Neuron (in vitro differentiated cells): ENCODE data around the gene MT1F.
"Not testable (repeated sequence)": the region's sequence is repeated elsewhere in the genome, so short reads cannot be mapped to it uniquely, and the experiment has no call there.

ENCODE experiments used
- H2AFZ ChIP-seq: one replicate; pipeline ENCODE4 v1.6.1; 2013; ENCODE audit warnings: low read depth, mild to moderate bottlenecking, inconsistent platforms, low read length, moderate library complexity
- H3K27me3 ChIP-seq: one replicate; pipeline ENCODE4 v1.6.1; 2013; ENCODE audit warnings: low read length; ENCODE audit not compliant: insufficient read depth
- H3K36me3 ChIP-seq: one replicate; pipeline ENCODE4 v1.6.1; 2013; ENCODE audit warnings: low read length; ENCODE audit not compliant: insufficient read depth
- H3K4me1 ChIP-seq: one replicate; pipeline ENCODE4 v1.6.1; 2013; ENCODE audit warnings: low read length; ENCODE audit not compliant: insufficient read depth
- H3K4me3 ChIP-seq: 2 replicates; pipeline ENCODE4 v1.5.1; 2013; ENCODE audit warnings: mild to moderate bottlenecking, low read length, moderate library complexity
- H3K9me3 ChIP-seq: one replicate; pipeline ENCODE4 v1.6.1; 2013; ENCODE audit warnings: low read length

Gene MT1F

DNA sequence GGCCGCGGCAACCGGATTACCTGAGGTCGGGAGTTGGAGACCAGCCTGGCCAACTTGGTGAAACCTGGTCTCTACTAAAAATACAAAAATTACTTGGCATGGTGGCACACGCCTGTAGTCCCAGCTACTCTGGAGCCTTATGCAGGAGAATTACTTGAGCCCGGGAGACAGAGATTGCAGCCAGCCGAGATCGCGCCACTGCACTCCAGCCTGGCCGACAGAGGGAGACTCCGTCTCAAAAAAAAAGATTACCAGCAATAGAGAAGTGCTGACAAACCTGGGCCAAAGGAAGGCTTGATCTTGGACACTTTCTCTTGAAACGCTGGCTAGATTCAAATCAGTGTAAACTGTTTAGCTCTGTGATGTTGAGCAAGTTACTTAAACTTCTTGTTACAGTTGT is 16.2 kb downstream of the MT1F start:
- Histone ChIP-seq H3K27me3 (peaks cover 87% of the 10 kb centered on the region), H3K4me1 (no peaks in the 10 kb centered on the region), H2AFZ (no peak overlapping the region), H3K9me3 (no peaks in the 10 kb centered on the region), H3K36me3 (no peaks in the 10 kb centered on the region), H3K4me3 (no peak overlapping the region)

DNA sequence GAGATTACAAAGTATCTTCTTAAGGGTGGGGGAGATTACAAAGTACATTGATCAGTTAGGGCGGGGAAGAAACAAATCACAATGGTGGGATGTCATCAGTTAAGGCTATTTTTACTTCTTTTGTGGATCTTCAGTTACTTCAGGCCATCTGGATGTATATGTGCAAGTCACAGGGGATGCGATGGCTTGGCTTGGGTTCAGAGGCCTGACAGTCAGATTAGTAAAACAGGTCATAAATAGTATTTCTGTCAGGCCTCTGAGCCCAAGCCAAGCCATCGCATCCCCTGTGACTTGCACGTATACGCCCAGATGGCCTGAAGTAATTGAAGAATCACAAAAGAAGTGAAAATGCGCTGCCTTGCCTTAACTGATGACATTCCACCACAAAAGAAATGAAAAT is 16.8 kb downstream of the MT1F start:
- not testable (repeated sequence) for H2AFZ ChIP-seq, H3K4me3 ChIP-seq, H3K9me3 ChIP-seq, H3K4me1 ChIP-seq, H3K36me3 ChIP-seq
- peaks cover 83% of the 10 kb centered on the region for H3K27me3 ChIP-seq

DNA sequence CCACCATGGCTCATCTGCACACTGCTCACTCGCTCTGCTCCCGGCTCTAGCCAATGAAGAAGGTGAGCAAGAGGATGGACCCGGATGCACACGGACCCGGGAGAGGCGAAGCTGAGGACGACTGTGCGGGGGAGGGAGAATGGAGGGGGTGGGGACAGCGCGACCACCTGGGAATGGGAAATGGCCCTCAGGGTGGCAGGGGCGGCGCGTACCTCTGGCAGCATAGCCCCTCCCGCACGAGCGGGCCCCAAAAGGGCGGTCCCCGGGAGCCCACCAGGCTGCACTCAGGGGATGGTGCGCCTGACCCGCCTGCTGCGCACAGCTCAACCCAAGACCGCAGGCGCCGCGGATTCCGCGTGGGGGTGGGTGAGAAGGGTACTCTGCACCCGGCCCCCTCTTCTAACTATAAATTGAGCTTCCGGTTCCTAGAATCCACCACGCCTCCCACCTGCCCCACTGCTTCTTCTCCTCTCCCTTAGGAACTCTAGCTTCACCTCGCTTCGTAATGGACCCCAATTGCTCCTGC is 18.0 kb downstream of the MT1F start:
- peaks cover 72% of the 10 kb centered on the region for H3K27me3 ChIP-seq
- peaks cover 2% of the 10 kb centered on the region for H3K4me1 ChIP-seq
- H3K36me3 ChIP-seq, result no peaks in the 10 kb centered on the region
- H2AFZ ChIP-seq, result no peak overlapping the region
- no peak overlapping the region for H3K4me3 ChIP-seq
- H3K9me3 ChIP-seq, result no peaks in the 10 kb centered on the region

DNA sequence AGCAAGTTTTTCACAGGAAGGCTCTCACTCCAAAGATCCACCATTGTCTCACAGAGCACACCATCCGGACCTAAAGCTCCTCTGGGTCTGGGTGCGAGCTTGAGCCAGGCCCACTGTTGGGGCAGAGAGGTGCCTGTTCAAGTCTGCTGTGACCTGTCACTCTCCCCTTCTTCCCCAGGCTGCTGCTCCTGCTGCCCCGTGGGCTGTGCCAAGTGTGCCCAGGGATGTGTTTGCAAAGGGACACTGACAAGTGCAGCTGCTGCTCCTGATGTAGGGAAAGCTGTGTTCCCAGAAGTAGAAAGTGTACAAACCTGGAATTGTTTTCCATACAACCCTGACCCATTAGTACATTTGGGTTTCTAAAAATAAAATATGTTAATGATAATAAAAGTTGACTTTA is 19.7 kb downstream of the MT1F start:
- Histone ChIP-seq H3K4me1 (peaks cover 18% of the 10 kb centered on the region), H3K36me3 (no peaks in the 10 kb centered on the region), H3K27me3 (peaks cover 58% of the 10 kb centered on the region)

DNA sequence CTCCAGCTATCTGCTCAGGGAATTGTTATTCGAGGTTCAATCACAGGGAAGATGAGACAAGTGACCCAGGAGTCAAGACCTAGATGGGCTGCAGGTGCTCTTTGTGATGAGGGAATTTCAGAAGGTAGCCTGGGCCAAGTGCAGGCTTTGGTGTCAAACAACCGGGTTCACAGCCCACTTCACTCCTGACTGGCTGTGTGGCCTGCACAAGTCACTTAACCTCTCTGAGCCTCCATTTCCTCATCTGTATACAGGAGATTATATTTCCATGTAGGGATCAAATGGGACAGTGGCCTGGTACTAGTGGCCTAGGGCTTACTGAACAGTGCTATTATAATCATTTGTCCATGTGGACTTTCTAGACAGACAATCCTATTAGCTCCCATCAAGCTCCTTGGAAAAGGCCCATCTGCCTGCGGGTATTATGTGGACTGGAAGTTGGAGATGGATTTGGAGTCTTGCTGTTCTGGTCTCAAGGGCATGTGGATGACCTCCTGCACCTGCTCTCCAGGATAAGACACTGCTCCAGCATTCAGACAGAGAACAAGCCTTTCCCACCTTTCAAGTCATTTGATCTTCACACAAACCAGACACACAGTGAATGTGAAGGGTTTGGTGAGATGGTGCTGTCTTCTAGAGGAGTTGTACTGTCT is 21.4 kb downstream of the MT1F start:
- Histone ChIP-seq H3K27me3 (peaks cover 48% of the 10 kb centered on the region), H2AFZ (no peak overlapping the region), H3K9me3 (no peaks in the 10 kb centered on the region), H3K4me1 (peaks cover 24% of the 10 kb centered on the region), H3K4me3 (no peak overlapping the region), H3K36me3 (no peaks in the 10 kb centered on the region)

More for the DNA sequence above, 19.7 kb downstream of the MT1F start:
- no peak overlapping the region for H2AFZ ChIP-seq
- H3K4me3 ChIP-seq, result no peak overlapping the region
- H3K9me3 ChIP-seq, result no peaks in the 10 kb centered on the region

DNA sequence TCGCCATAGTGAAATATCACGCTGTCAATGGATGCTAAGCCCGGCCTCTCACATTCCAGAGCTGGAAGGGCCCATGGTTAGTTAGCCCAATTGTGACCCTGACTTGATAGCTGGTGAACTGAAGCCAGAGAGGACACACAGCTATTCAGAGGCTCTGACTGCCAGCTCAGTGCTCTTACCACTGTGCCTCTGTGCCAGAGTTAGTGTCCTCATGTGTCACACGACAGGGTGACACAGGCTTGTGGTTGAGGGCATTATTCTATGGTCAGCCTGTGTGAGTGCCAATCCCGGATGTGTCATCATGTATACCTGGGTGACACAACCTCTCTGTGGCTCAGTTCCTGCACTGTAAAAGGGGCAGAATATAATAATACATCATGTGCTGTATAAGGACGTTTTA is 22.1 kb downstream of the MT1F start:
- H3K4me3 ChIP-seq, result no peak overlapping the region
- H3K9me3 ChIP-seq, result no peaks in the 10 kb centered on the region
- H3K27me3 ChIP-seq, result peaks cover 46% of the 10 kb centered on the region
- H3K4me1 ChIP-seq, result peaks cover 24% of the 10 kb centered on the region
- H2AFZ ChIP-seq, result no peak overlapping the region
- H3K36me3 ChIP-seq, result no peaks in the 10 kb centered on the region

DNA sequence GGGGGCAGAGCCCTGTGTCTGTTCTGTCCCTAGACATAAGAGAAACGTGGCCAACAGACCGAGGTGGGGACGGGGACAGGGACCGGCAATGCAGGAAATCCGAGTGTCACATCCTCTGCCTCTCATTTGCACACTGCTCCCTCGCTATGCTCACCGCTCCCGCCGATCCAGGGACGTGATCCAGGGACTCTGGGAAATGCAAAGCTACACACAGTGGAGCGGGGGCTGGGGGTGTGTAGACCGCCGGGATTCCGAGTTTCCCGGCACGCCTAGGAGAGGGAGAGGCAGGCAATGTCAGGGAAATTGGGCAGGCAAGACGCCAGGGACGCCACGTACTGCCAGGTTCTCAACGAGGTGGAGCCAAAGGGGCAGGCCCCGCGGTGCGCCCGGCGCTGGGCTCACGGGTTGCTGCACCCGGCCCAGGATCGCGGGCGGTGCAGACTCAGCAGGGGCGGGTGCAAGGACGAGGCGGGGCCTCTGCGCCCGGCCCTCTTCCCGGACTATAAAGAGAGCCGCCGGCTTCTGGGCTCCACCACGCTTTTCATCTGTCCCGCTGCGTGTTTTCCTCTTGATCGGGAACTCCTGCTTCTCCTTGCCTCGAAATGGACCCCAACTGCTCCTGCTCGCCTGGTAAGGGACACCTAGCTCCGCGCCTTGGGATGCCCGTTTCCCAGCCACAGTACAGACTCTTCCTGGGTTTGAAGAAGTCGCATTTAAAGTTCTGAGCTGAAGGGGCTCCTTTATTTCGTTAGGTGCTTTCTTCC is 24.4 kb downstream of the MT1F start, which contains the start of gene MT1X:
MT1X (plus strand) TSS at position 532 of the 764 bp plus-strand sequence; CDS start at position 603, 71 bp downstream.
- Histone ChIP-seq H3K27me3 (peaks cover 24% of the 10 kb centered on the region), H3K36me3 (no peaks in the 10 kb centered on the region), H2AFZ (peak within 1 kb of the TSS; percentile 93), H3K9me3 (peaks cover 2% of the 10 kb centered on the region), H3K4me1 (peaks cover 24% of the 10 kb centered on the region), H3K4me3 (peak within 1 kb of the TSS; percentile 57)

DNA sequence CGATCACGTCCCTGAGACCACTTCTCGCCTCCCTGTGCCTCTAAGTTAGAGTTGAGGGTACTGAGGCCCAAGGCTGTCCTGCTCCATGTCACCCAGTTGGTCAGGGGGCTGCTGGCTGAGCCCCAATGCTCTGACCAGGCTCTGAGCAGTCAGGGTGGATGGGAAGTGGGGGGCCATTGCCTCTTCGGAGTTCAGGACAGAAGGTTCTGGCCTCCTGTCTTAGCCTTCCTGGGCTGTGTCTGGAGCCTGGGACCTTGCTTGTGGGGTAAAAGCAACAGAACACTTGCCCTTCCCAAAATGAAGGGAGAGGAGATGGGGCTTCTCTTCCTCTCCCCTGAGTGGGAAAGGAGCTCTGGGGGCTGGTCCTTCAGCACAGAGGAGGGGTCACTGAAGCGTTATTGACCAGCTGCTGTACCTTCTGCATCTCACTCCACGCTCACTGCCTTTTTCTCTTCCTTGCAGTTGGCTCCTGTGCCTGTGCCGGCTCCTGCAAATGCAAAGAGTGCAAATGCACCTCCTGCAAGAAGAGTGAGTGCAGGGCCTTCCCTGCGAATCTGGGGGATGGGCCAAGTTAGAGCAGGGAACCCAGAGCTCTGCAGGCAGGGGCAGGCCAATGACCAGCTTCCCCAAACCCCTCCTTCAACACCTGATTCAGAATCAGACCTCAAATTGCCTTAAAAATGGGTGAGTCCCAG is 25.1 kb downstream of the MT1F start:
- peaks cover 24% of the 10 kb centered on the region for H3K4me1 ChIP-seq
- peaks cover 17% of the 10 kb centered on the region for H3K27me3 ChIP-seq
- no peaks in the 10 kb centered on the region for H3K36me3 ChIP-seq
- H3K9me3 ChIP-seq, result peaks cover 2% of the 10 kb centered on the region
- peak overlapping the region; percentile 57 for H3K4me3 ChIP-seq
- peak overlapping the region; percentile 93 for H2AFZ ChIP-seq

DNA sequence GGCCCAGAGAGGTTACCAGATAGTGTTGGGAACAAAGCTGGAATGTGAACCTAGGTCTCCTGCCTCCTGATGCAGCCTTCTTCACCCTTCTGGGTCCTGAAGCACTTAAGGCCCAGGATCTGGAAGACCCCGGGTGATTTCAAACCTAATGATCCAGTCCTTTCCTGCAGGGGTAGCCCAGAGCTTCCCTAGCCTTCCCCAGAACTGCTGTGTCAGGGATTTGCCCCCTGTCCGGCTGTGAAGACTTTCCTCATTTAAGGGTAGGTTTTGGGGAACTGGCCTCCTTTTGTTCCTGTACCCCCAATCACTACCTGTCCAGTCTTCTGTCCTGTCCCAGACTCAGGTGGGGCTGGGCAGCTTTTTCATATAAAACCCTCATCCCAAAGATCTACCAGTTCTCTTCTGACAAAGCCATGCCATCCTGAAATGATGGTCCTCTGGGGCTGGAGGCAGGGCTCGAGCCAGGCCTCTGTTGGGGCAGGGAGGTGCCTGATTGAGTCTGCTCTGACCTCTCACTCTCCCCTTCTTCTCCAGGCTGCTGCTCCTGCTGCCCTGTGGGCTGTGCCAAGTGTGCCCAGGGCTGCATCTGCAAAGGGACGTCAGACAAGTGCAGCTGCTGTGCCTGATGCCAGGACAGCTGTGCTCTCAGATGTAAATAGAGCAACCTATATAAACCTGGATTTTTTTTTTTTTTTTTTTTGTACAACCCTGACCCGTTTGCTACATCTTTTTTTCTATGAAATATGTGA is 25.8 kb downstream of the MT1F start:
- peaks cover 14% of the 10 kb centered on the region for H3K27me3 ChIP-seq
- no peaks in the 10 kb centered on the region for H3K36me3 ChIP-seq
- no peak overlapping the region for H2AFZ ChIP-seq
- H3K4me3 ChIP-seq, result no peak overlapping the region
- peaks cover 24% of the 10 kb centered on the region for H3K4me1 ChIP-seq
- peaks cover 2% of the 10 kb centered on the region for H3K9me3 ChIP-seq

DNA sequence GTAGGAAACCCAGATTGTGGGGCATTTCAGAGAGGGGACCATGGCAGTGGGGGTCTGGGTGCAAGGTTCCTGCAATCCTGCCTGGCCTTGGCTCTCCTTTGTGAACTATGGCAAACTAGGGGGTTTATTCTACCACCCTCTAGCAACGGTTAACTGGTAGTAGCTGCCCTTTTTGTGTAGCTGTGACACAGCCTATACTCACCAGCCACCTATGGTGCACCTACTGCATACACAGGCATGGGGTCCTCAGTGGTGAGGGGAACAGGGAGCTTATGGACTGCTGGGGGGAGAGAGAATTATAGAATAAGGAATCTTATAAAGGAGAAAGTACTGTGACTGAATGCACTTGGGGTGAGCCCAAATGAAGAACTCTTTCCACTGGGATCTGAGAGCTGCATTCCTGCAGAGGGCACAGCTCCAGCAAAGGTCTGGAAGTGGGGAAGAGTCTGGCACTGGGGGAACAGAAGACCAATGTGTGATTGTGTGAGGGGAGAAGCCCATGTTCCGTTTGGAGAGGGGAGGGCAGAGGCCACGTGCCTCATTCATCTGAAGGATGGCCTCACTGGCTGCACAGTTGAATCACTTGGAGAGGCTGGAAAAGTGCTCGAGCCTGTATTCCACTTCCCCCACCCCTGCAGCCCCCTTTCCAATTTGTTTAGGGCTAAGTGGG is 26.6 kb downstream of the MT1F start:
- H3K36me3 ChIP-seq, result no peaks in the 10 kb centered on the region
- H3K27me3 ChIP-seq, result peaks cover 7% of the 10 kb centered on the region
- H3K4me1 ChIP-seq, result peaks cover 24% of the 10 kb centered on the region
- H3K9me3 ChIP-seq, result peaks cover 2% of the 10 kb centered on the region
- H3K4me3 ChIP-seq, result no peak overlapping the region
- H2AFZ ChIP-seq, result no peak overlapping the region

DNA sequence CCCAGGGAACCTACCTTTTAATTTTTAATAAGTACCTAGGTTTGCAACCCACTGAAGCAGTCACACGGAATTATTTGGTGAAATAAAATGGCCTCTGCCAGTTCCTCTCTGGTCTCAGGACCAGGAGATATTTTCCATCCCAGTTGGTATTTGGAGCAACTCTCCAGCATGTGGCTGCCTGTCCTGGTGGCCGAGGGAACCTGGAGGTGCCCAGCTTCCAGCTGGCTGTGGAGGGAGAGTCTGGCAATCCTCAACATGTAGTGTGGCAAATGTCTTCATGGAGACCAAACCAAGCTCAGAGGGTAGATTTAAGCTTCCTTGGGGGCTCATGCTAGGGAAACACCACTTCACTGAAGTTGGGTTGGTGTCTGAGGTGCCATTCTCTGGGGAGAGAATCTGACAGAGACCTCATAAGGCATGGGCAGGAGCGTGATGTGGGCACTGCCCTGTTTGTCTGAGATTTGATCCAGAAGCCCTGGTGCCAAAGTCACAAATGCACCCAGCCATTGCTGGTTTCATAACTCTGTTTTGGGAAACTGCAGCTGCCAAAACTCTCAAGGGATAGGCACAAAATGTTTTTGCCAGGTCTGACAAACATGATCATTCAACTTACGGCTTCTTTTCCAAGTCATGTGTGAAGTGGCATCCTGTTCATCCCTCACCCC is 27.3 kb downstream of the MT1F start:
- Histone ChIP-seq H3K4me1 (peaks cover 24% of the 10 kb centered on the region), H3K27me3 (peaks cover 10% of the 10 kb centered on the region), H3K4me3 (no peak overlapping the region), H3K36me3 (no peaks in the 10 kb centered on the region), H3K9me3 (peaks cover 2% of the 10 kb centered on the region), H2AFZ (no peak overlapping the region)

DNA sequence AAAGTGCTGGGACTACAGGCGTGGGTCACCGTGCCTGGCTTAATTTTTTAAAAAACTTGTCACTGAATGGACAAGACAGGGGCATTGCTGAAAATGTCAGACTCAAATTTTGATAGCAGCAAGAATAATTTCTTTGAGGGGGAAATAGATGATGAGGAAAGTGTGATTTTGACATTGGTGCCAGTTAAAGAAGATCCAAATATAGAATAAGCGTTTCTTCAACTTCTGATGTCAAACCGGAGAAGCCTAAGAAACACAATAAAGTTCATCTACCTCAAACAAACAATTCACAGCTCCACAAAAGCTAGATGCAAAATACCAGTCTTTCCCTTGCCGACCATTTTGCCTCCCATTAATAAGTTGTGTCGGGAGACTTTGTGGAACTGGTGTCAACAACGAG is 29.0 kb downstream of the MT1F start:
- Histone ChIP-seq H3K36me3 (no peaks in the 10 kb centered on the region), H2AFZ (no peak overlapping the region), H3K4me1 (peaks cover 11% of the 10 kb centered on the region), H3K4me3 (no peak overlapping the region), H3K27me3 (peaks cover 10% of the 10 kb centered on the region), H3K9me3 (peaks cover 2% of the 10 kb centered on the region)
